ENCODE measurements around the gene MMRN2. TPM values are rescaled to one million over a fixed set of nuclear protein-coding genes. Genes with fewer than 3 reads are reported as not detected.

MMRN2 gene
- total and polyA plus RNA-seq, 8 donors = 20.6 to 41.8 (median 30.2) TPM

DNA sequence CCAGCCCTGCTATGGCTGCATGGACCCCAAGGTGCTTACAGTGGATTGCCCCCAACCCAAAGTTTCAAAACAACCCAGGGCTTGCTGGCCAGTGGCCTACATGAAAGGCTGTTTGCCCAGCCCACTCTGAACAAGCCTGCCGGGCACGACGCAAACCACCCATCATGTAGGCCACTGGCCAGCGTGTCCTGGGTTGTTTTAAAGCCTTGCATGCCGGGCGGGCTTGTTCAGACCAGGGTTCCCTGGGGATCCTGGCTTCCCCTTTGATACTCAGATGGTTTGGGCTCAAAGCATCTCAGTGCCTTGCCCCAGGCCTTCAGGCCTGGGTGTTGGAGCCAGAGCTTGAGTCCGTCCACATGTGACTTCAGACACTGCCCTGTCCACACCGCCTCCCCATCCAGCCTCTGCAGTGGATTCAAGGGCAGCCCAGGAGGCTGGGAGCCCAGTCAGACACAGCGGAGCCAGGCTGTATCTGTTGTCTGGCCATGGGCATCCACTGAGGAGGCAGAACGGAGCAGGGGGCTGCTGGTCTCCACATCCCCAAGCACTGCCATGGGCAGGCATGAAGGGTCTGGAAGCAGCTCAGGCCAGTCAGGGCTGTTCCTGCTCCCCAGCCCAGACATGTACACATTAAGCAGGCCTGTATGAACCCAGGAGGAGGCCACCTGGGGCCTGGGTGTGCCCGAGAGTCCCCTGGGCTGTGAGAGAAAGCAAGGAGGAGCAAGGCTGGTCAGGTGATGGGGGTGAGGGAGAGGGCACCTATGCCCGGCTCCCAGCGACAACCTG is 6.8 kb upstream of the MMRN2 start:
- Histone ChIP-seq H3K4me1 (peaks cover 25 to 49% of the 10 kb centered on the region in 2 donors), H3K27me3 (peaks cover 0 to 23% of the 10 kb centered on the region in 2 donors)
- intact Hi-C loops (cut with DNase I) = no loop called here

DNA sequence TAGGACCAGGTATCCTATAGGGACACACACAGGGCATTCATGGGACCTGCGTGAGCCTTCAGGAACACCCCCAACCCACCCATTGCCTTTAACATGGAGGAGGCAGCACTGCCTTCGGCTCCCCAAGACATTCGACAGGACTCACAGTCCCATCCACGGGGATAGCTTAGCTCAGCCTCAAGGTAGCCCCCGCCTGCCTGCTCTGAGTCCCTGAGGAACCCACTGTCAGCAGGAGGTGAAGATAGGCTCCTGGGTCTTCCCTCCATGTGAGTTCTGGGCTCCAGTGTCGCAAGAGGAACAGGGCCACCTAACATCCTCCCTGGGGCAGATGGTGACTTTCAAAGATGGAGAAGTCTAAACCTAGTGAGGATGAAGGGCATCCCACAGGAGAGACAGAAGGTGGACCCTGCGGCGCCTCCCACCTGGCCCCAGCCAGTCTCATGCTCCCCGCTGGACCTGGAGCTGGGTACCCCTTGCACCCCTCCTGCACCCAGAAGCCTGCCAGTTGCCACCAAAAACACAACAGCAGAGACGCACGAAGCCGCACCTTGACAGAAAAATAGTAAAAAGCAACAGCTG is 6.0 kb upstream of the MMRN2 start:
- no peaks in the 10 kb centered on the region for H3K9me3 ChIP-seq
- no peak overlapping the region for H3K4me3 ChIP-seq
- DNase-seq = no peak
- TF ChIP-seq CTCF (IDR thresholded peaks at IDR 0.05) = no peak
- no peaks in the 10 kb centered on the region for H3K36me3 ChIP-seq
- peaks cover 31 to 49% of the 10 kb centered on the region in 2 donors for H3K4me1 ChIP-seq
- no peak overlapping the region for H3K27ac ChIP-seq
- H3K27me3 ChIP-seq = peaks cover 0 to 15% of the 10 kb centered on the region in 2 donors
- ATAC-seq = no peak
- intact Hi-C loops (cut with DNase I) = no loop called here

More for the DNA sequence above, 6.8 kb upstream of the MMRN2 start:
- Histone ChIP-seq H3K4me3 (no peak overlapping the region), H3K9me3 (no peaks in the 10 kb centered on the region), H3K27ac (no peak overlapping the region), H3K36me3 (no peaks in the 10 kb centered on the region)
- DNase-seq = no peak
- no peak for TF ChIP-seq CTCF (IDR thresholded peaks at IDR 0.05)
- ATAC-seq = no peak

GRCh38 chr10:86962981-86963310 is 5.5 kb upstream of the MMRN2 start:
- no peak for TF ChIP-seq CTCF (IDR thresholded peaks at IDR 0.05)
- intact Hi-C loops (cut with DNase I) = no loop called here
- peaks cover 0 to 10% of the 10 kb centered on the region in 2 donors for H3K27me3 ChIP-seq
- no peak for ATAC-seq
- peaks cover 31 to 48% of the 10 kb centered on the region in 2 donors for H3K4me1 ChIP-seq
- H3K9me3 ChIP-seq = no peaks in the 10 kb centered on the region
- H3K27ac ChIP-seq = no peak overlapping the region
- H3K36me3 ChIP-seq = no peaks in the 10 kb centered on the region
- H3K4me3 ChIP-seq = no peak overlapping the region
- no peak for DNase-seq

DNA sequence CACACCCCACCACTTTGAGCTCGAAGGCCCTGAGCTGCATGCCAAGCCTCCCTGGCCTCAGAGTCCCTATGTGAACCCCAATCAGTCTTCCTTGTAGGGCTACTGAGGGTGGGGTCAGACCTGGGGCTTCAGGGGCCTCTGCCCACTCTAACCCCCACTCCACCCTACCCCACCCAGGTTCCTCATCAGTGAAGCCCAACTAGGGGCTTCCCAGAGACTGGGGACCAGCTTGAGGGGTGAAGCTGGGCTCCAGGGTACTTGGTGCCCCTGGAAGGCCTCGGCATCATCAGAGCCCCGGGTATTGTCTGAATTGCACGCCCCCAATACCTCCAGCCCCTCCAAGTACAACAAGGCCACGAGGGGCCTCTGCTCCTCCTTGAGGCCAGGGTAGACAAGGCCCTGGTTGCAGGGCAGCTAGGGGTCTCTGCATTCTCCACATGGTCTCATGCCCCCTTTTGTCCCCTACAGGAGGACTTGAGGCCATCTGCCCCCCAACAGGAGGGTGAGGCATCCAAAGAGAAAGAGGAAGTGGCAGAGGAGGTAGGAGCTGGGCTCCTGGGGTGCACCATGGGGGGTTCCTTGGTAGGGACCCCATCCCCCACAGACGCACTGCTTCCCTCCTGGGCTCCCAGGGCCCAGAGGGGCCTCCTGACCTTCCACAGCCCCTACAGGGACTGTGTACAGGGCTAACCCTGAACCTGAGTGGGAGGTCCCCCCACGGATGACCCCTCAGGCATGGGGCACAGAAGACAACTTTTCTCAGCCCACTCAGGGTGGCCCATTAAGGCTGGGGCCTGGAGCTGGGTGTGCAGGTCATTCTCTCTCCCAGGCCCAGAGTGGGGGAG is 4.9 kb upstream of the MMRN2 start:
- Histone ChIP-seq H3K4me3 (no peak overlapping the region), H3K4me1 (peaks cover 29 to 44% of the 10 kb centered on the region in 2 donors), H3K9me3 (no peaks in the 10 kb centered on the region), H3K27me3 (peaks cover 0 to 4% of the 10 kb centered on the region in 2 donors), H3K27ac (no peak overlapping the region), H3K36me3 (no peaks in the 10 kb centered on the region)
- ATAC-seq = no peak
- no peak for DNase-seq
- no peak for TF ChIP-seq CTCF (IDR thresholded peaks at IDR 0.05)
- intact Hi-C loops (cut with DNase I) = no loop called here
